Endothelial cell of umbilical vein (primary cell): ENCODE measurements around the gene PDSS1. TPM values are rescaled to one million over a fixed set of nuclear protein-coding genes. Genes with fewer than 3 reads are reported as not detected.

Experiments
- BruUV-seq: library from RNA; stranded (reverse); fragments of 400-500 nt; replicated peaks from 2 replicates; lab custom pipeline; 2021; lab: Mats Ljungman, UMichigan
- CTCF ChIA-PET: fragments of 300-600, 350-600 bp; sonication (Branson Sonifier 250); formaldehyde crosslinking; loops from one replicate; lab custom pipeline; 2021; ENCODE audit warnings: antibody characterized with exemption, inconsistent platforms; lab: Charles Lee
- POLR2A ChIA-PET: fragments of 300-600, 350-600 bp; sonication (Branson Sonifier 250); formaldehyde crosslinking; loops from one replicate; lab custom pipeline; 2021; ENCODE audit warnings: antibody characterized with exemption, inconsistent platforms; lab: Charles Lee
- DNase-seq: peaks from one replicate; pipeline ENCODE4 v3.0.0-alpha.2; 2011; ENCODE audit warnings: low read depth, low spot score
- FAIRE-seq: peaks from 2 replicates; lab custom pipeline; 2011; peaks lifted over from hg19 to GRCh38; lab: Jason Lieb, UNC
- H2AFZ ChIP-seq: 2 replicates; pipeline ENCODE4 v1.6.0; 2012; ENCODE audit warnings: low read depth, low read length, control low read depth, inconsistent platforms
- H3K27ac ChIP-seq: 2 replicates; pipeline ENCODE4 v1.5.1; 2011; ENCODE audit warnings: low read depth, mild to moderate bottlenecking, control low read depth, low read length, moderate library complexity; ENCODE audit not compliant: insufficient read depth
- H3K27me3 ChIP-seq, 2 experiments: 2 replicates each; pipeline versions ENCODE4 v1.6.0 to v1.6.1; 2011; ENCODE audit warnings: low read length in 2 of 2, mixed read lengths in 1 of 2; ENCODE audit not compliant: control insufficient read depth in 2 of 2, insufficient read depth in 2 of 2
- H3K36me3 ChIP-seq, 2 experiments: 2 replicates in 1 of 2; 3 replicates in 1 of 2; pipeline ENCODE4 v1.5.1; 2011; ENCODE audit warnings: low read length in 2 of 2, mild to moderate bottlenecking in 1 of 2, moderate library complexity in 1 of 2; ENCODE audit not compliant: control insufficient read depth in 2 of 2, insufficient read depth in 2 of 2; ENCODE audit errors: extremely low read depth in 1 of 2
- H3K4me1 ChIP-seq: 3 replicates; pipeline ENCODE4 v1.5.1; 2011; ENCODE audit warnings: mild to moderate bottlenecking, low read length; ENCODE audit not compliant: control insufficient read depth, insufficient read depth; ENCODE audit errors: extremely low read depth
- H3K4me2 ChIP-seq: 2 replicates; pipeline ENCODE4 v1.6.1; 2011; ENCODE audit warnings: low read length, control low read depth, mixed read lengths; ENCODE audit not compliant: insufficient read depth
- H3K4me3 ChIP-seq, 3 experiments: fragments of 200-600 bp in 1 of 3; sonication (generic), shearing (Covaris generic) in 1 of 3; replicated peaks in 1 of 3; 2 replicates each; pipeline ENCODE4 v1.5.1; 2011 to 2016; ENCODE audit warnings: control low read depth in 3 of 3, low read length in 3 of 3, mild to moderate bottlenecking in 2 of 3, inconsistent platforms in 1 of 3, low read depth in 1 of 3, moderate library complexity in 1 of 3; ENCODE audit not compliant: insufficient read depth in 1 of 3
- H3K79me2 ChIP-seq: 2 replicates; pipeline ENCODE4 v1.6.0; 2012; ENCODE audit warnings: low read length, inconsistent platforms; ENCODE audit not compliant: control insufficient read depth, insufficient read depth
- H3K9ac ChIP-seq: replicated peaks from 2 replicates; pipeline ENCODE3; 2011; ENCODE audit warnings: low read length, control low read depth; ENCODE audit not compliant: insufficient read depth; ENCODE audit errors: extremely low read depth
- H3K9me1 ChIP-seq: replicated peaks from 3 replicates; pipeline ENCODE4 v1.6.0; 2011; ENCODE audit warnings: mild to moderate bottlenecking, low read length; ENCODE audit not compliant: control insufficient read depth, insufficient read depth; ENCODE audit errors: extremely low read depth
- H3K9me3 ChIP-seq: replicated peaks from 2 replicates; pipeline ENCODE4 v1.5.1; 2012; ENCODE audit warnings: low read length, inconsistent platforms; ENCODE audit not compliant: control insufficient read depth, insufficient read depth
- H4K20me1 ChIP-seq: replicated peaks from 2 replicates; pipeline ENCODE3; 2011; ENCODE audit warnings: mild to moderate bottlenecking, low read length; ENCODE audit not compliant: control insufficient read depth, insufficient read depth; ENCODE audit errors: extremely low read depth
- CTCF ChIP-seq, 2 donors: IDR thresholded peaks; 1 replicate in 1 of 2; 2 replicates in 1 of 2; pipeline ENCODE4 v1.5.1; 2011; ENCODE audit warnings: low read length in 2 of 2, mild to moderate bottlenecking in 2 of 2, moderate library complexity in 2 of 2, control low read depth in 1 of 2, inconsistent platforms in 1 of 2, low read depth in 1 of 2; ENCODE audit not compliant: insufficient read depth in 1 of 2; ENCODE audit errors: extremely low read depth in 1 of 2
- EZH2 ChIP-seq: IDR thresholded peaks from 2 replicates; pipeline ENCODE4 v1.6.1; 2012; ENCODE audit warnings: borderline replicate concordance, low read depth, mild to moderate bottlenecking, moderate library complexity, low read length, inconsistent platforms; ENCODE audit not compliant: severe bottlenecking
- FOS ChIP-seq: IDR thresholded peaks from 2 replicates; pipeline ENCODE4 v1.6.1; 2011; ENCODE audit warnings: mild to moderate bottlenecking, low read length, moderate library complexity, borderline replicate concordance; ENCODE audit not compliant: insufficient read depth
- GATA2 ChIP-seq: IDR thresholded peaks from 2 replicates; pipeline ENCODE4 v1.7.0; 2011; ENCODE audit warnings: low read depth, mild to moderate bottlenecking, moderate library complexity, mixed read lengths, low read length; ENCODE audit not compliant: insufficient read length, insufficient read depth
- JUN ChIP-seq: IDR thresholded peaks from 2 replicates; pipeline ENCODE4 v1.6.1; 2011; ENCODE audit warnings: borderline replicate concordance, low read depth; ENCODE audit not compliant: insufficient read length, insufficient read depth
- MYC ChIP-seq: IDR thresholded peaks from one replicate; pipeline ENCODE4 v1.6.1; 2011; ENCODE audit warnings: mild to moderate bottlenecking, low read depth, low read length
- POLR2A ChIP-seq: IDR thresholded peaks from 2 replicates; pipeline ENCODE4 v1.6.1; 2012; ENCODE audit warnings: low read depth, mild to moderate bottlenecking, control low read depth, low read length
- POLR2AphosphoS5 ChIP-seq: IDR thresholded peaks from 2 replicates; pipeline ENCODE4 v1.6.1; 2012; ENCODE audit warnings: low read depth, mild to moderate bottlenecking, control low read depth, low read length, moderate library complexity; ENCODE audit not compliant: insufficient read depth
- dilution Hi-C: fragments of 300-500 bp; cut with MboI; formaldehyde crosslinking; loops from one replicate; pipeline ENCODE4 v1.15.0; 2019; ENCODE audit warnings: low sequenced_read_pairs; ENCODE audit not compliant: extremely low pct_ligation_motif_present
- intact Hi-C: fragments of 100-400 bp; cut with micrococcal nuclease; formaldehyde crosslinking; loops from one replicate; pipeline ENCODE4 v1.10.0; 2022
- polyA plus RNA-seq, 4 experiments: library from polyadenylated mRNA; depleted of rRNA in 3 of 4; stranded (reverse) in 3 of 4; unstranded in 1 of 4; fragments of >200 nt; gene quantifications; 2 replicates each; pipeline versions ENCODE4 v1.2.1 to v1.2.3, GENCODE V29; 2011 to 2012; ENCODE audit warnings: missing spikeins in 1 of 4
- total RNA-seq: library from RNA; stranded (reverse); gene quantifications from 2 replicates; pipeline ENCODE4 v1.2.3, GENCODE V29; 2021
- TF ChIP-seq, protein P1 (sequence below): IDR thresholded peaks from 2 replicates; pipeline ENCODE4 v1.6.1; 2011; ENCODE audit not compliant: insufficient read depth, insufficient read length

Gene PDSS1
- total and polyA plus RNA-seq, 2 donors (not counting 3 experiments of a cell fraction or from before 2014, with no cell fraction given): 9.1 to 11.3 TPM

DNA sequence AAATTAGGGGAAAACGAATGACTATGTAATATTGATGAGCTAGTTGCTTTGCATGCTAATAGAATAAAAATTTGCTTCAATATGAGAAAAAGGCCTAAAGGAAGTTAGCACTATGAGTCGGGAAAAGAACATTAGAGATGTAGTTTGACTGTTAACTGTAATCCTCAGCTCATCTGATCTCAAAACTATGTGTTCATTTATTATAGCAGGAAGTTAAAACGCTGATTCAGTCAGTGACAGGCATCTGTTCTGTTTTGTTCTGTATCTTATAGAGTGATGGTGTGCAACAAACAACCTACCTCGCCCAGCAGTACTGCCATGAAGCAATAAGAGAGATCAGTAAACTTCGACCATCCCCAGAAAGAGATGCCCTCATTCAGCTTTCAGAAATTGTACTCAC lies 48.6 kb downstream of the PDSS1 start:
- ChIA-PET POLR2A (no interaction called here), CTCF (interaction anchor here (1.8 to 1.9 kb wide), 2 partner anchors 20 to 136 kb away, joined by 7 to 10 read pairs; no protein-coding TSS in a partner anchor)
- dilution Hi-C loops (no loop called here), intact Hi-C loops (no loop called here)
- no peak overlapping the region for H3K4me3 ChIP-seq
- no peaks in the 10 kb centered on the region for H3K9me1 ChIP-seq
- no peak for TF ChIP-seq GATA2
- no peak for TF ChIP-seq POLR2A
- no peak for TF ChIP-seq MYC
- TF ChIP-seq, protein P1, sequence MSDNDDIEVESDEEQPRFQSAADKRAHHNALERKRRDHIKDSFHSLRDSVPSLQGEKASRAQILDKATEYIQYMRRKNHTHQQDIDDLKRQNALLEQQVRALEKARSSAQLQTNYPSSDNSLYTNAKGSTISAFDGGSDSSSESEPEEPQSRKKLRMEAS: no peak
- TF ChIP-seq EZH2: no peak
- no peak for TF ChIP-seq CTCF (IDR thresholded peaks at IDR 0.05; ENCODE audit: extremely low read depth in 1 of 2, insufficient read depth in 1 of 2, low read depth in 1 of 2, low read length in 2 of 2)
- no peak for TF ChIP-seq JUN
- no peak for TF ChIP-seq FOS
- TF ChIP-seq POLR2AphosphoS5: no peak
- no peaks in the 10 kb centered on the region for H3K79me2 ChIP-seq
- no peak for FAIRE-seq
- H4K20me1 ChIP-seq: no peaks in the 10 kb centered on the region
- no peak overlapping the region for H3K9ac ChIP-seq
- no peak for DNase-seq
- no peak overlapping the region for H3K4me2 ChIP-seq
- no TSS peak for BruUV-seq
- no peaks in the 10 kb centered on the region for H3K9me3 ChIP-seq
- H3K4me1 ChIP-seq: no peaks in the 10 kb centered on the region
- no peak overlapping the region for H2AFZ ChIP-seq
- H3K27ac ChIP-seq: no peak overlapping the region
- H3K27me3 ChIP-seq: no peaks in the 10 kb centered on the region
- H3K36me3 ChIP-seq: peaks cover 3 to 8% of the 10 kb centered on the region in 2 experiments
